Activated B cell treated with CpG ODN at 0.5 μM for 24 hours (primary cell): ENCODE data around the gene PEPD. TPM values are rescaled to one million over a fixed set of nuclear protein-coding genes. Genes with fewer than 3 reads are reported as not detected.

Experiments
- ATAC-seq: fragments of 200-7000 bp; cut with Tn5 transposase; one replicate; pipeline ENCODE4 v1.10.0; 2021; ENCODE audit warnings: low read depth, mild to moderate bottlenecking, moderate library complexity
- CTCF ChIA-PET: fragments of 350-600 bp; sonication (Branson Sonifier 250); formaldehyde crosslinking; loops from one replicate; lab custom pipeline; 2021; ENCODE audit warnings: antibody characterized with exemption; lab: Charles Lee
- POLR2A ChIA-PET: fragments of 350-600 bp; sonication (Branson Sonifier 250); formaldehyde crosslinking; loops from one replicate; lab custom pipeline; 2021; ENCODE audit warnings: antibody characterized with exemption; lab: Charles Lee
- DNase-seq: peaks from one replicate; pipeline ENCODE4 v3.0.0; 2022
- H3K27ac Mint-ChIP-seq: one replicate; pipeline ENCODE4 v1.8.0; 2020; ENCODE audit warnings: mixed read lengths
- H3K27me3 Mint-ChIP-seq: one replicate; pipeline ENCODE4 v1.8.0; 2021; ENCODE audit warnings: mixed read lengths
- H3K36me3 Mint-ChIP-seq: one replicate; pipeline ENCODE4 v1.8.0; 2021; ENCODE audit warnings: low read depth, mixed read lengths
- H3K4me1 Mint-ChIP-seq: one replicate; pipeline ENCODE4 v1.8.0; 2021; ENCODE audit warnings: mixed read lengths
- H3K4me3 Mint-ChIP-seq: one replicate; pipeline ENCODE4 v1.8.0; 2020; ENCODE audit warnings: mild to moderate bottlenecking, mixed read lengths
- H3K9me3 Mint-ChIP-seq: one replicate; pipeline ENCODE4 v1.8.0; 2020; ENCODE audit warnings: mixed read lengths
- CTCF ChIP-seq: fragments of 200-600 bp; IDR thresholded peaks from one replicate; pipeline ENCODE4 v1.8.0; 2022; ENCODE audit warnings: antibody characterized with exemption, mild to moderate bottlenecking
- intact Hi-C: fragments of 100-400 bp; cut with micrococcal nuclease; formaldehyde crosslinking; loops from one replicate; pipeline ENCODE4 v1.15.1; 2024
- total RNA-seq: library from RNA; stranded (reverse); gene quantifications from 2 replicates; pipeline ENCODE4 v1.2.3, GENCODE V29; 2022

The PEPD gene
- total RNA-seq, 1 donor from 2014 or later = 49.1 TPM

GRCh38 chr19:33427801-33428626 is 93.6 kb downstream of the PEPD start:
- intact Hi-C loops = no loop called here
- Mint-ChIP-seq H3K9me3 (no peaks in the 10 kb centered on the region), H3K4me3 (no peak overlapping the region), H3K27me3 (peaks cover 2% of the 10 kb centered on the region), H3K36me3 (peaks cover 3% of the 10 kb centered on the region), H3K27ac (no peak overlapping the region), H3K4me1 (no peaks in the 10 kb centered on the region)
- no peak for DNase-seq
- no peak for ATAC-seq
- ChIA-PET POLR2A (no interaction called here), CTCF (interaction anchor here (0.9 kb wide), 1 partner anchor 350 kb away, joined by 3 read pairs; no protein-coding TSS in a partner anchor)
- TF ChIP-seq CTCF = no peak

GRCh38 chr19:33426621-33427361 is 94.8 kb downstream of the PEPD start:
- intact Hi-C loops = no loop called here
- H3K4me1 Mint-ChIP-seq = no peaks in the 10 kb centered on the region
- no peak for TF ChIP-seq CTCF
- CTCF ChIA-PET = interaction anchor here (0.9 to 1.0 kb wide), 2 partner anchors 11 to 351 kb away, joined by 3 to 4 read pairs; no protein-coding TSS in a partner anchor
- H3K36me3 Mint-ChIP-seq = peaks cover 3% of the 10 kb centered on the region
- H3K9me3 Mint-ChIP-seq = no peaks in the 10 kb centered on the region
- no peak for DNase-seq
- no peak overlapping the region for H3K4me3 Mint-ChIP-seq
- POLR2A ChIA-PET = no interaction called here
- peaks cover 2% of the 10 kb centered on the region for H3K27me3 Mint-ChIP-seq
- ATAC-seq = no peak
- no peak overlapping the region for H3K27ac Mint-ChIP-seq

GRCh38 chr19:33424181-33424580 is 97.4 kb downstream of the PEPD start:
- TF ChIP-seq CTCF = no peak
- CTCF ChIA-PET = no interaction called here
- no peak for DNase-seq
- Mint-ChIP-seq H3K27ac (no peak overlapping the region), H3K36me3 (peaks cover 3% of the 10 kb centered on the region), H3K27me3 (no peaks in the 10 kb centered on the region), H3K9me3 (no peaks in the 10 kb centered on the region), H3K4me1 (no peaks in the 10 kb centered on the region), H3K4me3 (no peak overlapping the region)
- POLR2A ChIA-PET = no interaction called here
- intact Hi-C loops = no loop called here
- no peak for ATAC-seq

- no peak overlapping the region for H3K27ac Mint-ChIP-seq
- no peak for DNase-seq
- no peaks in the 10 kb centered on the region for H3K27me3 Mint-ChIP-seq
- H3K4me1 Mint-ChIP-seq = no peaks in the 10 kb centered on the region
- no peak for TF ChIP-seq CTCF
- no peaks in the 10 kb centered on the region for H3K9me3 Mint-ChIP-seq
- peaks cover 3% of the 10 kb centered on the region for H3K36me3 Mint-ChIP-seq
- intact Hi-C loops = no loop called here
- ChIA-PET POLR2A (no interaction called here), CTCF (no interaction called here)
- ATAC-seq = no peak
- H3K4me3 Mint-ChIP-seq = no peak overlapping the region
Observed at GRCh38 chr19:33422369-33423180, 99.0 kb downstream of the PEPD start.
